ENCODE measurements around the gene RNF187.
A peak's percentile ranks its signal among the peaks of the same experiment; 100 is the strongest.

RNF187 gene

GRCh38 chr1:228487336-228488124 is at the start of gene RNF187:
Gene RNF187, plus strand, starts transcription at chr1:228487382.
- no peaks in the 10 kb centered on the region for H3K9me3 Mint-ChIP-seq
- peak; percentile 60 for ATAC-seq
- DNase-seq (ENCODE audit: low spot score in 2 of 2): no peak
- peaks cover 34% of the 10 kb centered on the region for H3K4me1 Mint-ChIP-seq
- H3K36me3 Mint-ChIP-seq: peaks cover 55% of the 10 kb centered on the region
- H3K4me3 Mint-ChIP-seq: peak within 1 kb of the TSS; percentile 93
- H3K27ac Mint-ChIP-seq: peak within 1 kb of the TSS; percentile 100

- H3K4me1 Mint-ChIP-seq: no peaks in the 10 kb centered on the region
- no peak overlapping the region for H3K27ac Mint-ChIP-seq
- H3K9me3 Mint-ChIP-seq: no peaks in the 10 kb centered on the region
- DNase-seq (ENCODE audit: low spot score in 2 of 2) (no peak), ATAC-seq (no peak)
- no peaks in the 10 kb centered on the region for H3K36me3 Mint-ChIP-seq
- no peak overlapping the region for H3K4me3 Mint-ChIP-seq
Measured at GRCh38 chr1:228437424-228437962, 49.7 kb upstream of the RNF187 start.

DNA sequence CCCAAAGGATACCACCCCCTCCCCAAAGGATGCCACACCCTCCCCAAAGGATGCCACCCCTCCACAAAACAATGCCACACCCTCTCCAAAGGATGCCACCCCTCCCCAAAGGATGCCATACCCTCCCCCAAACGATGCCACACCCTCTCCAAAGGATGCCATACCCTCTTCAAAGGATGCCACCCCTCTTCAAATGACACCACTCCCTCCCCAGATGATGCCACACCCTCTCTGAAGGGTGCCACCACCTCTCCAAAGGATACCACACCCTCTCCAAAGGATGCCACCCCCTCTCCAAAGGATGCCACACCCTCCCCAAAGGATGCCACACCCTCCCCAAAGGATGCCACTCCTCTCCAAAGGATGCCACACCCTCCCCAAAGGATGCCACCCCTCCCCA is 48.9 kb upstream of the RNF187 start:
- no peak overlapping the region for H3K4me3 Mint-ChIP-seq
- no peak overlapping the region for H3K27ac Mint-ChIP-seq
- H3K9me3 Mint-ChIP-seq: no peaks in the 10 kb centered on the region
- no peaks in the 10 kb centered on the region for H3K36me3 Mint-ChIP-seq
- DNase-seq (ENCODE audit: low spot score in 2 of 2) (no peak), ATAC-seq (no peak)
- H3K4me1 Mint-ChIP-seq: no peaks in the 10 kb centered on the region

DNA sequence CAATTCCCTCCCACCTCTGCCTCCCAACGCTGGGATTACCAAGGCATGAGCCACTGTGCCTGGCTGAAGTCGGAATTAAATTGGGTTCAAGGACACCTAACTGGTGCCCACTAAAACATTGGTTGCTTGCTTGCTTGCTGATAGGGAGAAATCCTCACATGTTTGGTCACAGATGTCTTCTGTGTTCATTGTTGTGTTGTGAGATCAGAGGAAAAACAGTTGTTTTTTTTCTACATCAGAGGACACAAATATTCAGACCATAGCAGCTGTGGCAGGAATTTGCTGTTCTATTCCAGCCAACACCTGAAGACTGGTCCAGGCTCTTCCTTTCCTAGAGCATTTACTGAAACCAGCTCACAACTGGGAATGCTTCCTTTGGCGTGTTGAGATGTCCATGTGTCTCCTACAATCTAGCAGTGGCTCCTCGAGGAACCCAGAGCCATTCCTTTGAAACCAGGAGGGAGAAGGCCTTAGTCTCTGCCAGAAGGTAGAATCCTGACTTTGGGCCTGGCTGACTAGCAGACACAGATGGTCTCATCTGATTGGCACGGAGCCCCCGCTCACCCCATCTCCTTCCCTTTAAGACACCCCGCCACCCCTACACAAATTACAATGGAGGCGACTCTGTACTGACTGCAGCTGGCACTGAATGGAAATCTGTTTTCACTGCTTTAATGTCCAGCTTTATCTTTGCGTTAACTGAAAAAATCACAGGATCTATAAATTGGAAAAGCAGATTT is 46.3 kb upstream of the RNF187 start:
- Mint-ChIP-seq H3K36me3 (no peaks in the 10 kb centered on the region), H3K9me3 (no peaks in the 10 kb centered on the region), H3K4me3 (no peak overlapping the region), H3K27ac (no peak overlapping the region), H3K4me1 (peaks cover 11% of the 10 kb centered on the region)
- DNase-seq (ENCODE audit: low spot score in 2 of 2) (no peak), ATAC-seq (no peak)

DNA sequence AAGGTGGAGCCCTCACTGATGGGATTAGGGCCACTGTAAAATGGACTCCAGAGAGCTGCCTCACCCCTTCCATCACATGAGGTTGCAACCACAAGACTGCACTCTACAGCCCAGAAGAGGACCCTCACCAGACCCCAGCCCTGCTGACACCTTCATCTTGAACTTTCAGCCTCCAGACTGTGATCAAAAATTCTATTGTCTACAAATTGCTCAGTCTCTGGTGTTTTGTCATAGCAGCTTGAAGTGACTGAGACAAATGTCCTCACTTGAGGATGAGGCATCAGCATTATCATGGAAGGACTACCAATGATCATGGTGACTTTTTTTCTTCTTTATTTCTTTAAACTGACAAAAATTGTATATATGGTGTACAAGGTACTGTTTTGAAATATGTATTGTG is 43.8 kb upstream of the RNF187 start:
- Mint-ChIP-seq H3K4me3 (no peak overlapping the region), H3K4me1 (peaks cover 20% of the 10 kb centered on the region), H3K36me3 (no peaks in the 10 kb centered on the region), H3K27ac (no peak overlapping the region), H3K9me3 (no peaks in the 10 kb centered on the region)
- DNase-seq (ENCODE audit: low spot score in 2 of 2) (no peak), ATAC-seq (no peak)

GRCh38 chr1:228445490-228445842 is 41.7 kb upstream of the RNF187 start:
- Mint-ChIP-seq H3K4me3 (peak overlapping the region; percentile 75), H3K9me3 (no peaks in the 10 kb centered on the region), H3K4me1 (peaks cover 20% of the 10 kb centered on the region), H3K27ac (peak overlapping the region; percentile 45), H3K36me3 (no peaks in the 10 kb centered on the region)
- ATAC-seq (no peak), DNase-seq (ENCODE audit: low spot score in 2 of 2) (no peak)

DNA sequence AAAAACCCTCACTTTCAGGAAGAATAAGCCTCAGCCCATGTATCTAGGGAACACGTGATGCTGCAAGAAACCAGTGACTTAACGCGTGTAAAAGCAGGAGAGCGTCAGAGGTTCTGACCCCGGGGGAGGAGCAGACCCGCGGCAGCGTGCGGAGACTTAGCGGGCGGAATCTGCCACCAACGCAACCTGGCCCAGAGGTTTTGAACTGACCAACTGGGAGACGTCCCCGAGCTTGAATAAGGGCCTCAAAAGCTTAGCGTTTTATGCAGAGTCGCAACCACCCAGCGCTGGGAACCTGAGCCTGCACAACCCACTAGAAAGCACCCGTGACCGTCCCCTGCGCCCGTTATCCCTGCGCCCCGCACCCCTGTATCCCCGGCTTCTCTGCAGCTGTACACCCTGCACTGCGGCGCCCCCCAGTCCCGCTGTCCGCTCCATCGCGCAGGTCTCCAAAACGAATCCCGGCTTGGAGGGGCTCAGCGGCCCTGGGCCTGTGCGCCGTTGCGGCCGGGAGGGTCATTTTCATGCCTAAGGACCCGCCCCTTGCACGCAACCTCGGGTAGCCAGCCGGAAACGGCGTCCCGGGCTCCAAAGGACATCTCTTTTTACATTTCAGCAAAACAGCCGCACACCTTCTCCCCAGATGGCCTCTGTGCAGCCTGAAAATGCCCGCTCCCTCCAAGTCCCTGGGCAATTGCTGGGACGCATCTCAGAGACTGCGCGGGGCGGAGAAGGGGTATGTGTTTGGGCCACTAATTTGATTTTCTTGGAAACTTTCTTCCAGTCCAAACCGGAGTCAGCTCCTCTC is 41.1 kb upstream of the RNF187 start:
- ATAC-seq: peak; percentile 88
- peak overlapping the region; percentile 75 for H3K4me3 Mint-ChIP-seq
- no peaks in the 10 kb centered on the region for H3K9me3 Mint-ChIP-seq
- H3K27ac Mint-ChIP-seq: peak overlapping the region; percentile 45
- no peaks in the 10 kb centered on the region for H3K36me3 Mint-ChIP-seq
- H3K4me1 Mint-ChIP-seq: peaks cover 20% of the 10 kb centered on the region
- DNase-seq (ENCODE audit: low spot score in 2 of 2): peak in 1 of 2 donors; percentile 62

GRCh38 chr1:228446852-228447251 is 40.3 kb upstream of the RNF187 start:
- H3K4me1 Mint-ChIP-seq: peaks cover 21% of the 10 kb centered on the region
- no peaks in the 10 kb centered on the region for H3K9me3 Mint-ChIP-seq
- ATAC-seq (no peak), DNase-seq (ENCODE audit: low spot score in 2 of 2) (no peak)
- H3K27ac Mint-ChIP-seq: no peak overlapping the region
- H3K4me3 Mint-ChIP-seq: peak overlapping the region; percentile 75
- no peaks in the 10 kb centered on the region for H3K36me3 Mint-ChIP-seq

- no peak for ATAC-seq
- no peak overlapping the region for H3K4me3 Mint-ChIP-seq
- no peak overlapping the region for H3K27ac Mint-ChIP-seq
- no peaks in the 10 kb centered on the region for H3K9me3 Mint-ChIP-seq
- H3K4me1 Mint-ChIP-seq: peaks cover 32% of the 10 kb centered on the region
- DNase-seq (ENCODE audit: low spot score in 2 of 2): no peak
- H3K36me3 Mint-ChIP-seq: no peaks in the 10 kb centered on the region
Measured at GRCh38 chr1:228448372-228448771, 38.8 kb upstream of the RNF187 start.

GRCh38 chr1:228450200-228450599 is 37.0 kb upstream of the RNF187 start:
- no peak overlapping the region for H3K27ac Mint-ChIP-seq
- H3K4me1 Mint-ChIP-seq: peaks cover 41% of the 10 kb centered on the region
- H3K4me3 Mint-ChIP-seq: no peak overlapping the region
- peaks cover 8% of the 10 kb centered on the region for H3K36me3 Mint-ChIP-seq
- no peaks in the 10 kb centered on the region for H3K9me3 Mint-ChIP-seq
- DNase-seq (ENCODE audit: low spot score in 2 of 2) (no peak), ATAC-seq (no peak)

DNA sequence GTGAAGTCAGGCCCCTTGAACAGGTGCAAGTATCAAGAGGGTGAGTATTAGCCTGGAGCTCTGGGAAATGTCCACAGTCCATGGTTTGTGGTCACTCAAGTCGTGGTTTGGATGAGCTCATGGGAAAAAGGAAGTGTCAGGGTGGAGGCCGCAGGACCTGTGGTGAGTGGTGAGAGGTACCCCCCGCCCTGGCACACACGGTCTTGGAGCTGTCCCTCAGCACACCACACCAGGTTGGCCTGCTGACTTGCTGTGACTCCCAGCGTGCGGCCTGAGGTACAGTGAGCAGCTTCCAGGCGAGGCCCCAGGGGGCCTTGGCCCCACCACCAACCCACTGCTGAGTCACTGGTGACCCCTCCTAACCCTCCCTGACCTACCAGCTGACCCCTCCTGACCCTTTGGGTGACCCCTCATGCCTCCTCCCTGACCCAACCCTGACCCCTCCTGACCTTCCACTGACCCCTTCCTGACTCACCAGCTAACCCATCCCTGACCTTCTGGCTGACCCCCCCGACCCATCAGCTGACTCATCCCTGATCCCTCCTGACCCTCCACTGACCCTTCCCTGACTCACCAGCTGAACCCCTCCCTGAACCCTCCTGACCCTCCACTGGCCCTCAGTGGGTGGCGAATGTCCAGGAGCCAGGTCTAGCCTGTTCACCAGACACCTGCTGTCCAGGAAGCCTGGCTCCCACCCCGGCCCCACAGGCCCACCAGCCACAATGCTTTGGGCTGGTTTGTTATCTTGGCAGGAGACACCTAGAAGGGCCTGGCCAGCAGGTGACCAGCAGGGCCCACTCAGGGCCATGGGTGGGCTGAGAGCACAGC is 34.8 kb upstream of the RNF187 start:
- Mint-ChIP-seq H3K27ac (no peak overlapping the region), H3K4me3 (no peak overlapping the region), H3K4me1 (peaks cover 37% of the 10 kb centered on the region), H3K36me3 (peaks cover 11% of the 10 kb centered on the region), H3K9me3 (no peaks in the 10 kb centered on the region)
- DNase-seq (ENCODE audit: low spot score in 2 of 2) (no peak), ATAC-seq (no peak)

GRCh38 chr1:228453022-228453560 is 34.1 kb upstream of the RNF187 start:
- ATAC-seq (no peak), DNase-seq (ENCODE audit: low spot score in 2 of 2) (no peak)
- H3K36me3 Mint-ChIP-seq: peaks cover 18% of the 10 kb centered on the region
- H3K4me3 Mint-ChIP-seq: no peak overlapping the region
- peaks cover 44% of the 10 kb centered on the region for H3K4me1 Mint-ChIP-seq
- no peaks in the 10 kb centered on the region for H3K9me3 Mint-ChIP-seq
- peak overlapping the region; percentile 77 for H3K27ac Mint-ChIP-seq

- Mint-ChIP-seq H3K4me3 (no peak overlapping the region), H3K36me3 (peaks cover 23% of the 10 kb centered on the region), H3K9me3 (no peaks in the 10 kb centered on the region), H3K4me1 (peaks cover 49% of the 10 kb centered on the region), H3K27ac (peak overlapping the region; percentile 77)
- no peak for DNase-seq (ENCODE audit: low spot score in 2 of 2)
- ATAC-seq: no peak
Measured at GRCh38 chr1:228453614-228454013, 33.6 kb upstream of the RNF187 start.

DNA sequence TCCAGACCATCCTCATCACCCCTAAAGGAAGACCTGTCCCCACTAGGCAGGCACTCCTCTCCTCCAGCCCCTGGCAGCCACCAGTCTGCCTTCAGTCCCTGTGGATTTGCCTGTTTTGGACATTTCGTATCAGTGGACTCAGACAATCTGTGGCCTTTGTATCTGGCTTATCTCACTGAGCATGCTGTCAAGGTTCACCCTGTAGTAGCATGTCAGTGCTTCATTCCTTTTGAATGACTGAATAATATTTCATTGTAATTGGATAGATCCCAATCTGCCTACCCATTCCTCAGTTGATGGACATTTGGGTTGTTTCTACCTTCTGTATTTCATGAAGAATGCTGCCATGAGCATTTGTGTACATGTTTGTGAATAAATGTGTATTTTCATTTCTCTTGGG is 32.9 kb upstream of the RNF187 start:
- no peak for DNase-seq (ENCODE audit: low spot score in 2 of 2)
- no peak overlapping the region for H3K4me3 Mint-ChIP-seq
- no peak overlapping the region for H3K27ac Mint-ChIP-seq
- peaks cover 29% of the 10 kb centered on the region for H3K36me3 Mint-ChIP-seq
- ATAC-seq: no peak
- no peaks in the 10 kb centered on the region for H3K9me3 Mint-ChIP-seq
- H3K4me1 Mint-ChIP-seq: peaks cover 49% of the 10 kb centered on the region

Data from stimulated activated effector memory CD8-positive, alpha-beta T cell treated with anti-CD3 and anti-CD28 coated beads, Interleukin-12 subunit alpha, Interleukin-12 subunit beta, amount 100 ng/mL, for 72 hours (primary cell).